Muscle of back (tissue), 13 donors: ENCODE measurements around the gene TNS4. TPM values are rescaled to one million over a fixed set of nuclear protein-coding genes. Genes with fewer than 3 reads are reported as not detected.
"Not testable (repeated sequence)": the region's sequence is repeated elsewhere in the genome, so short reads cannot be mapped to it uniquely, and the experiment has no call there.

Source experiments
- DNase-seq, 3 donors: peaks; one replicate each; pipeline versions ENCODE4 v3.0.0 to v3.0.0-alpha.2; 2013
- long read RNA-seq, 9 donors: transcript quantifications; one replicate each; lab custom pipeline, GENCODE V29; 2026
- polyA plus RNA-seq, 10 donors: library from polyadenylated mRNA; unstranded; fragments of 120-200 nt; gene quantifications; one replicate each; pipeline ENCODE4 v1.2.1, GENCODE V29; 2013; ENCODE audit not compliant: insufficient read length in 10 of 10

The TNS4 gene, protein sequence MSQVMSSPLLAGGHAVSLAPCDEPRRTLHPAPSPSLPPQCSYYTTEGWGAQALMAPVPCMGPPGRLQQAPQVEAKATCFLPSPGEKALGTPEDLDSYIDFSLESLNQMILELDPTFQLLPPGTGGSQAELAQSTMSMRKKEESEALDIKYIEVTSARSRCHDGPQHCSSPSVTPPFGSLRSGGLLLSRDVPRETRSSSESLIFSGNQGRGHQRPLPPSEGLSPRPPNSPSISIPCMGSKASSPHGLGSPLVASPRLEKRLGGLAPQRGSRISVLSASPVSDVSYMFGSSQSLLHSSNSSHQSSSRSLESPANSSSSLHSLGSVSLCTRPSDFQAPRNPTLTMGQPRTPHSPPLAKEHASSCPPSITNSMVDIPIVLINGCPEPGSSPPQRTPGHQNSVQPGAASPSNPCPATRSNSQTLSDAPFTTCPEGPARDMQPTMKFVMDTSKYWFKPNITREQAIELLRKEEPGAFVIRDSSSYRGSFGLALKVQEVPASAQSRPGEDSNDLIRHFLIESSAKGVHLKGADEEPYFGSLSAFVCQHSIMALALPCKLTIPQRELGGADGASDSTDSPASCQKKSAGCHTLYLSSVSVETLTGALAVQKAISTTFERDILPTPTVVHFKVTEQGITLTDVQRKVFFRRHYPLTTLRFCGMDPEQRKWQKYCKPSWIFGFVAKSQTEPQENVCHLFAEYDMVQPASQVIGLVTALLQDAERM
- 1 to 10 TPM in 2 of 10 donors, under 1 TPM in 2, not detected in 6; 0.05 to 2.5 (median 1.2) TPM for polyA plus RNA-seq
- long read RNA-seq, donor 1: 0 reads
- long read RNA-seq, donor 2: 0 reads
- long read RNA-seq, donor 3: 0 reads
- long read RNA-seq, donor 4: 0 reads
- long read RNA-seq, donor 5: 0 reads
- long read RNA-seq, donor 6: 0 reads
- long read RNA-seq, donor 7: 0 reads
- long read RNA-seq, donor 8: 0 reads
- long read RNA-seq, donor 9: 0 reads

GRCh38 chr17:40501499-40501911 lies at the start of gene TNS4:
Gene TNS4 (minus strand): TSS chr17:40501623. CDS start chr17:40496425, 5,198 bp downstream.
- DNase-seq: no peak

- peak in 2 of 3 donors; percentile 33 to 83 for DNase-seq
These were observed 49.2 kb upstream of the TNS4 start for GRCh38 chr17:40550608-40551007.

GRCh38 chr17:40548982-40549685 lies 47.7 kb upstream of the TNS4 start:
- peak in 1 of 3 donors; percentile 48 for DNase-seq

GRCh38 chr17:40548491-40548981 lies 47.1 kb upstream of the TNS4 start:
- no peak for DNase-seq

GRCh38 chr17:40547785-40548478 lies 46.5 kb upstream of the TNS4 start:
- no peak for DNase-seq

DNA sequence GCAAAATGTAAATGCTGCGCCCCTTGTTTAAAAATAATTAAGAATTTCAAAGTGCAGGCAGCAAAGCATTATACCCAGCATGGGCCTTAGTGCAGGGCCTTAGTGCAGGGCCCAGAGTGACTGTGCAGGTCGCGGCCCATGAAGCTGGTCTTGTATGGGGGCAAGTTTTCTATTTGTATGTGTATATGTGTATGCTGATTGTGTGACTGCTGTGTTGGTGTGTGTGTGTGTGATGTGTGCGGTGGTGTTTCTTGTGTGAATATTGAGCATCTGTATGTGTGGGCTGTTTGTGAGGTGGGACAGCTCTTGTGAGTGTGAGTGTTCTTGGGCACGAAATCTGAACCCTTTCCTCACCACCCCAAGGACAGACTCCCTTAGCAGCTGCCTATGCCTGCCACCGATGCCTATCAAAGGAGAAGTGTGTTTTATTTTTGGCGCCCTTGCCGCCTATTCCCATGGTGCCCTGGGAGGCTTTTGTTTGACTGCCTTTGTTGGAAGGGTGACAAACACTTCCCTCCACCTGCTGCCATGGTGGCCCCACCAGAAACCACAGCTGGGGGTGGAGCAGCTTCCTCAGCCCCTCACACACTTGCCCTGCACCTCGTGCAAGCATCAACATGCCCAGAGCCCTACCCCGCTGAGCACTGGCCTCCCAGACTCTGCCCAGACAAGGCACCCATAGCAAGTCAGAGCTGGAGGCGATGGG lies 45.8 kb upstream of the TNS4 start:
- DNase-seq: peak in 2 of 3 donors; percentile 51 to 66

- not testable (repeated sequence) for DNase-seq
These were observed 45.1 kb upstream of the TNS4 start for GRCh38 chr17:40546497-40546896.

GRCh38 chr17:40545660-40546059 lies 44.2 kb upstream of the TNS4 start:
- no peak for DNase-seq

DNA sequence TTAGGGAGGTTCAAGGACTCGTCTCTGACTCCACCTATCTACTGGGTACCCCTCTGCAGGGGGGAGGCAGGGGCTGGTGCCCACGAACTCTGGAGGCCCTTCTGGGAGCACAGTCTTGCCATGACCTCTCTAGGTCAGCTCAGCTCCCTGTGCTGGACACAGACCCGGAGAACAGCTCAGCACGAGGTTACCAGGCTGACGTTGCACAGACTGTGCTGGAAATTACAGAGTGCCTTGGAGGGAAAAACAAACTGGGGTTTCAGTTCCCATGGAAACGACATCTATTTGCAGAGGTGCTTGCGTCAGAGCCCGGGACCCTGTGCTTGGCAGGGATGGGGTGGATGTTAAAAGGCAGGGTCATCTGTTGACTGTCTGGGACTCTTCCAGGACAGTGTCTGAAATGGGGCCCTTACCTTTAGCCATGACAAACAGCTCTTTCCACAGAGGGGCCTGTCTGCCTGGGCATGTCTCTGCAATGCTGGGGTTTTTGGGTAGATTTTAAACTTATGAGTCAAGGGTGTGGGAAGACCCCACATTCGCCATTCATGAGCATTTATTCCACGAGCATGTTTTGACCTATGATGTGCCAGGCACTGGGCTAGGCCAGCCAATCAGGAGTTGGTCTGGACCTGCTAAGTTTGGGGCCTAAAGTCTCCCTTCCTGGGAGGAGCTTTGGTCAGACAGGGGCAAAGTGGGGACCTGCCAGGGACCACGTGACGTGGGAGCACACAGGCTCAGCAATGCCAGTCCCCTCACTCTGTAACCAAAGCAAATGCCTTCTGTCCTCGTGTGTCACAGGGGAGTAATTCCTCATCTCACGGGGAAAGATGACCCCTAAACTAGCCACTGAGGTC lies 41.4 kb upstream of the TNS4 start:
- peak; percentile 83 to 96 (median 92) for DNase-seq

DNA sequence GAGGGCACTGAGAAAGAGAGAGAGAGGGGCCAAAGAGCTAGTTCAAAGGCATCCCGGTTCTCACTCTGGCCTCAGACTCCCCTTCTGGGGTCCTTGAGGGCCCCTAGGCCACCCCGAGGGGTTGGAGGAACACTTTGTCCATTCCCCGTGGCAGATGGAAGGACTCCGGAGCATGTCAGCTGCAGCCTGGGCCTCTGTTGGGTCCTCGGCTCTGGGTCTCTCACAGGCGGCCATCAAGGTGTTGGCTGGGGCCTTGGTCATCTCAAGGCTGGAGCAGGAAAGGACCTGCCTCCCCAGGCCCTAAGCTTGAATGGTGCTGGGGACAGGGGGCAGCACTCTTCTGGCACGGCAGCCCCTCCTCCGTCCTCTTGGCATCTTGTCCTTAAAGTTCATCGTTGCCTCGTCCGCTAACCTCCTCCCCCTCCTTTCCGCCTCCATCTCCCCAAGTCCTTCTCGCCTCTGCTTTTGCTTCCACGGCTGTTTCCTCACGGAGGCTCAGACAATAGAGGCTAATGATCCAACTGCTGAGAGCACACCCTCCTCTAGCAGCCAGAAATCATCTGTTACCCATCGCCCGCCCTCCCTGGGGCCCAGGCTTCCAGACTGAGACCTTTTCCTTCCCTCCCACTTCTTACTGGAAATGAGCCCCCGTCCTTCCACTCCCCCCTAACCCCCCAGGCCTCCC lies 40.6 kb upstream of the TNS4 start:
- DNase-seq: peak in 2 of 3 donors; percentile 86 to 93

- peak in 1 of 3 donors; percentile 34 for DNase-seq
These were observed 39.8 kb upstream of the TNS4 start for GRCh38 chr17:40541060-40541872.

DNA sequence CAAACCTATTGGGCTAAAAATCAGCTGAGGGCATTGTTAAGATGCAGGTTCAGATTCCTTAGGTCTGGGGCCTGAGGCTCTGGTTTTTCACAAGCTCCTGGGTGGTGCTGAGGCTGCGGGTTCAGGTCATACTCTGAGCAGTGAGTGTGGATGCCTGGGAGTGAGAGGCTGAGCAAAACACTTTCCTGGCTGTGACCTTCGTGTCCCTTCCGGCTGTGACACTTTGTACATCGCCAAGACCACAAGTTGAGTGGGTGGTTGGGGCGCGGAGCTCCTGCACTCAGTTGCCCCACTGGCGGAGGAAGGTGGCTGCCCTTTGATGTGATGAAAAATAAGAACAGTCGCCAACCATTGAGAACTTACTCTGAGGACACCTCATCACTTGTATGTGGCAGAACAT lies 39.0 kb upstream of the TNS4 start:
- no peak for DNase-seq

DNA sequence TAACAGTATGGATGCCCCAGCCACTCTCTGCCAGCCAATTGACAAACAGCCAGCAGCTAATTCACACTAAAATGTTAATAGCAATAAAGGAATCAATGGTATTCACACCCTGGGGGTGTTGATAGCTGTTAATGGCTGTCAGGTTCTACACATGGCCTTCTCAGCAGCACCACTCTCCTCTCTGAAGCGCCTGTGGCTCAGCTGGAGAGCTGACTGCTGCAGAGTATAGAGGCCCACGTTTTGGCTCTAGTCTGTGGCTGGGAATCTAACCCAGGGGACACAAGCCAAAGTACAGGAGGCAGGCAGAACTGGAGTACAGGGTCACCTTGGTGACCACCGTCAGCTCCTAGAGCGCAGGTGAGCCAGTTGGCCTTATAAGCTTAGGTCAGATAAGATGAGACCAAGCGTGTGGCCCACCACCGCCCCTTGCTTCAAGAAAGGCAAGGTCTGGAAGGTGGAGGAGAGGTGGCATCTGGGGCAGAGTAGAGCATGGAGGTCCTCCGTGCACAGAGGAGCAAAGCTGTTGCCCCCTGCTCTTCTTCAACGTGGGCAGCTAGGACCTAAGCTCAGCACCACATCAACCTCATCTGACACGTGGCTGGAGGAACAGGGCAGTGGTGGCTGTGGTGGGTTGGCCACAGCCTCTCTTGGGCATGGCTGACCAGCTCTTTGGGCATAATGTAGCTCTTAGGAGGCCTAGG lies 38.4 kb upstream of the TNS4 start:
- DNase-seq: peak in 1 of 3 donors; percentile 40

- no peak for DNase-seq
These were observed 37.7 kb upstream of the TNS4 start for GRCh38 chr17:40538936-40539705.

DNA sequence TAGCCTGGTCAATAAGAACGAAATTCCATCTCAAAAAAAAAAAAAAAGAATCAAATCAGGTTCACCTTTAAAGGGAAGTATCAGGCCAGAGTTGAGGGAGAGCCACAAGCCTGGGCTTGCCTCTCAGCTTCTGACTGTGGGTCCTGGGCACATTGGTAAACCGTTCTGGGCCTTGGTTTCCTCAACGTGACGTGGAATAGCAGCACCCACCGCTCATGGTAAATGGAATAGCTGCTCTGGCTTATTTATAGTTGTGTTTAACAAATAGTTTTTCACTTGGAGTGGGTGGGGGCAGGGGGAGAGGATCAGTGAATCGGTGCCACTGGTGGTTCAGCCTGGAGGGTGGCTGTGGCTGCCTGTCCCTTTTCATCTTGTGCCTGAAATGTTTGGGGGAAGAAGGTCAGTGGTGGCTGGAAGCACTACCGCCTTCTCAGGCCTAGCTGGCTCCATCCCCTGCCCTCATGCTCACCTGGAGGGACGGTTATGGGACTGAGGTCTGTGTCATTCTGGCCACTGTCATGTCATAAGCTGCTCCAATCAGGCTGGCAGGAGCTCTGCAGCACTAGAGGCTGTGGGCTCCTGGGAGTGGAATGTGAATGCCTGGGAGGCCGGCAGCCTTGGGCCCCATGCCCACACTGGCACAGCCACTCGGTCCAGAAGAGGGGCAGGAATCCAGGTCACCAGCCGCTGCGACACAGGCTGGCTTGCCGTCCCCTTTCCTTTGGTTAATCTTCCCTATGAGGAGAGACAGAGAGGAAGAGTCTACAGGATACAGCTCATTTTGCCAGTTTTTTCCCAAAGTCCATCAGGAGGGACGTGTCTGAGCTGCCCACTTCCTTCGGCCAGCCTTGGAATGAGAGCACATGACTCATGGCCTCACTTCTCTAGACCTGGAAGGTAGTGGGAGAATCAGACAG lies 36.9 kb upstream of the TNS4 start:
- DNase-seq: peak in 1 of 3 donors; percentile 23
